IPS-NIHi7 (cell line): ENCODE results near the gene SLC13A3.

Experiments
- DNase-seq: peaks from one replicate; pipeline ENCODE4 v3.0.0; 2012; ENCODE audit warnings: mixed read lengths; ENCODE audit errors: extremely low spot score

Gene SLC13A3

GRCh38 chr20:46558511-46558959 is 92.7 kb downstream of the SLC13A3 start:
- DNase-seq: no peak

GRCh38 chr20:46557231-46557956 is 93.9 kb downstream of the SLC13A3 start:
- DNase-seq: no peak

DNA sequence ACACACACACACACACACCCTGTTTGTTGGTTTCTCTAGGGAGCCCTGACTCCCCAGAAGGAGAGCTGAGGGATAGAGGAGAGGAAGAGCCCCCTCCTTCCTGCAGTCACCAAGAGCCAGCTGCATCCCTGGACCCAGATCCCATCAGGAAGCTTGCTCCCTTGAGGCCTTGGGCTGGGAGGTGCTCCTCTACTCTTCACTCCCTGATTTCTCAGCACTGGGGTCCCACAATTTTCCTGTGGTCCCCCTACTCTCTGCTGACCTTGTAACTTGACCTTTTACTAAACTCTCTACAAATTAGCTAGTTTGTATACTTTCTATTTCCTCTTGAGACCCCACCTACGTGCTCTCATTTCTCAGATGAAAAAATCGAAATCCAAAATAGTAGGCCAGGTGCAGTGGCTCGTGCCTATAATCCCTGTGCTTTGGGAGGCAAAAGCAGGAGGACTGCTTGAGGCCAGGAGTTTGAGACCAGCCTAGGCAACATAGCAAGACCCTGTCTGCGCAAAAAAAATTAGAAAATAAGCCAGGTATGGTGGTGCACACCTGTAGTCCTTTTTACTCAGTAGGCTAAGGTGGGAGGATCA is 95.8 kb downstream of the SLC13A3 start:
- DNase-seq: no peak

GRCh38 chr20:46554828-46555227 is 96.4 kb downstream of the SLC13A3 start:
- no peak for DNase-seq

GRCh38 chr20:46553926-46554325 is 97.3 kb downstream of the SLC13A3 start:
- DNase-seq: no peak

- no peak for DNase-seq
Measured at GRCh38 chr20:46552460-46553420, 98.5 kb downstream of the SLC13A3 start.

DNA sequence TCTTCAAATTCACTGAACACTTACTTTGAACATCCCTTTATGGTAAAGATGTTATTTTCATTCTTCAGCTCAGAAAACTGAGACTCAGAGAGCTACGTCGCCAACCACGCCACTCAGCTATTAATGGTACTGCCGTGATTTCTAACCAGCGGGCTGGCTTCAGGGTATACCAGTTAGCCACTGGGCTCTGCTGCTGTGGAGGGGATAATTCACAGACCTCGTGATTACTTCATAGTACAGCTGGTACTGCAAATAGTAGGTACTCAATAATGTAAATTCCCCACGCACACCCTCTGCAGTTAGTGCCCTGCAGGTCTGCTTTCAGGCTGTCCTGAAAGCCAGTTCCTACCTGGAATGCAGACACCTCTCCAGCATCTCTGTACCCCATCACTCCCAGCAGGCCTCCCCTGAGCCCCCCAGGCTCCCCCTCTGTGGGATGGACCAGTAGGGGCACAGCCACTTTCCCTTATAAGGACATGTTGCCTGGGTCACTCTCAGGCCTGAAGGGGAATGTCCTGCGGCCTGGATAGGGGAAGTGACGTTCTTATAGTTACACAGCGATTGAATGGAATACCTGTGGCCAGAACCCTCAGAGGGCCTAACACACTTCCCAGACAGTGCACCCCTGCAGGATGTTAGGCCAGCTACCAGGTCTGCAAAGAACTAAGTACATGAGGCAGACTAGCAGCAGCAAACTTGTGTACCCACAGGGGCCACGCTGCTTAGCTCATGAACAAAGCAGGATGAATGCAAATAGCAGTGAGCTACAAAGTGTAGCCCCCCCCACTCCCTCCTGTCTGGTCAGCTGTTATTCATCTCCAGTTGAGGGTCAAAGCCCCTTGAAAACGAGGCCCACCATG is 99.5 kb downstream of the SLC13A3 start:
- no peak for DNase-seq

GRCh38 chr20:46550461-46550860 is 100.8 kb downstream of the SLC13A3 start, which contains the start of gene OCSTAMP:
OCSTAMP (minus strand) TSS chr20:46550654; CDS start chr20:46550560, 94 bp downstream.
- DNase-seq: no peak

DNA sequence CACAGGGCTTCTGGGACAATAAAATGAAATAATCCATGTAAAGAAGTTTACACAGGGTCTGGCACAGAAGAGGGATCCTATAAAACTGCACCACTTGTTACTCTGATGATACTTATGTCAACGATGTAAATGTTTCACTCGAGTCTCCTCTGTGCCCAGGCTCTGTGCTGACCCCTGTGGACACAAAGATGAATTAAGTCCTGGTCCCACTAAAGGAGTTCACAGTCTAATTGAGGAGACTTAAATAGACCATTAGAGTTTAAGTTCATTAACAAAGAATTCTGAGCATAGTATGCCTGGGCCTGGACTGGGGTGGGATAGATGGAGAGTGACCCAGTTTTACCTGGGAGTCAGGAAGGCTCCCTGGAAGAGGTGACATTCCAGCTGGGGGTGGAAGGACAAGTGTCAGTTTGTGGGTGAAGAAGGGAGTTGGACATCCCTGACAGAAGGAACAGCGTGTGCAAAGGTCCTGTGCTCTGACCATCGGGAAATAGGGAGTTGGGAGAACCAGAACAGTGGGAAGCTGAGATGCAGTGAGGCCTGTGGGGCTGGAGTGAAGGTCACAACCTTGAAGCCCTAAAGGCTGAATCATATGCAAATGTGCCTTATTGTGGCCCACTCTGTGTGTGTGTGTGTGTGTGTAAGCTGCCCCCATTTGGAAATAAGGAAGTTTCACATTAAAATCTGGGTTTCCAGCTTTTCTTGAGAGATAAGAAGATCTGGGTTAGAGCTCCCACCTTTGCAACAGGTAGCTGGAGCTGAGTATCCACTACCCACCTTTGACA is 101.9 kb downstream of the SLC13A3 start:
- no peak for DNase-seq

DNA sequence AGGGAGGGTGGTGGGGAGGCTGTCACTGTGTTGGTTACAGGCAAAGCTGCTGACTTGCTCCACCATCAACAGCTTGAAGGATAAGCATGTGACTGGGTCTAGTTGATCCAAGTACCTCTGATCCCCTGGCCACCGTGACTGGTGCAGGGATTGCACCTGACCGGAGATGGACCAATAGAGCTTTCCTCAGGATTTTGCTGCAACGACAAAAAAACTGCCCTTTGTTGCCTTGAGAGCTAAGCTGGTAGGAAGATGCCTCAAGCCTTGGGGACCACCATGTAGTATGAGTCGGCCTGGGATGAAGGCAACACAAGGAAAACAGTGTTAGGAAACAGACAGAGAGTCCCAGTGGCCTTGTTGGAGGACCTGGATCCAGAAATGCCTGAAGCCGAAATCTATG is 102.6 kb downstream of the SLC13A3 start:
- no peak for DNase-seq

GRCh38 chr20:46547995-46548394 is 103.3 kb downstream of the SLC13A3 start:
- no peak for DNase-seq

GRCh38 chr20:46546936-46547335 is 104.3 kb downstream of the SLC13A3 start:
- no peak for DNase-seq

DNA sequence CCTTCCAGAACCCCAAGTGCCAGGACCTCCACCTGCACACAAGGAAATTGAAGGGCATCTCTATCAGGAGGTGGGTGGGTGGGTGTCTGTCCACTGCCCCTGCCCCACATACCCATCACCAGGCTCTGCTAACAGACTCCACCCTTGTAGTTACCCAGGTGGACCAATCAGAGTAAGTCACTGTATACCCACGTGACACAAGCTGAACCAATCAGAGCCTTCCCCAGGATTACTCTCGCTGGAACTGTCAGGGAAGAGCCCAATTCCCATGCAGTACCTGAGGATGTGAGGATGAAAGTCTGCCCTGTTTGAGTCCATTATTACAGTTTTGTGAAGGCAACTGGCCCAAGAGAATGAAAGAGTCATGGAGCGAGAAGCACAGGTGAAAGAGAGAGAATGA is 105.0 kb downstream of the SLC13A3 start:
- DNase-seq: peak; percentile 36

DNA sequence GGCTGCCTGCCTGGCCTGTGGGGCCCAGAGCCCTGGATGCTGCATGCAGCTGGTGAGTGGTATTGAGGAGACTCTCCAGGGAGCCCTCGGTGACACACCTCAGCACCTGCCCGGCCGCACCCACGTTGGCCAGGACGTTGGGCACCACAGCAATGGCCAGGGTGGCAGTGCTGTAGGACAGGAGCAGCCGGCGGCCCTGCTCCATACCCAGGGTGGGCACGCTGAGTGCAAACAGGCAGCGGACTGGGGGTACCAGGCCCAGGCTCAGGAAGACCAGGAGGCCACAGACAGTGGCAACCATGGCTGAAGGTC is 105.5 kb downstream of the SLC13A3 start:
- DNase-seq: no peak

DNA sequence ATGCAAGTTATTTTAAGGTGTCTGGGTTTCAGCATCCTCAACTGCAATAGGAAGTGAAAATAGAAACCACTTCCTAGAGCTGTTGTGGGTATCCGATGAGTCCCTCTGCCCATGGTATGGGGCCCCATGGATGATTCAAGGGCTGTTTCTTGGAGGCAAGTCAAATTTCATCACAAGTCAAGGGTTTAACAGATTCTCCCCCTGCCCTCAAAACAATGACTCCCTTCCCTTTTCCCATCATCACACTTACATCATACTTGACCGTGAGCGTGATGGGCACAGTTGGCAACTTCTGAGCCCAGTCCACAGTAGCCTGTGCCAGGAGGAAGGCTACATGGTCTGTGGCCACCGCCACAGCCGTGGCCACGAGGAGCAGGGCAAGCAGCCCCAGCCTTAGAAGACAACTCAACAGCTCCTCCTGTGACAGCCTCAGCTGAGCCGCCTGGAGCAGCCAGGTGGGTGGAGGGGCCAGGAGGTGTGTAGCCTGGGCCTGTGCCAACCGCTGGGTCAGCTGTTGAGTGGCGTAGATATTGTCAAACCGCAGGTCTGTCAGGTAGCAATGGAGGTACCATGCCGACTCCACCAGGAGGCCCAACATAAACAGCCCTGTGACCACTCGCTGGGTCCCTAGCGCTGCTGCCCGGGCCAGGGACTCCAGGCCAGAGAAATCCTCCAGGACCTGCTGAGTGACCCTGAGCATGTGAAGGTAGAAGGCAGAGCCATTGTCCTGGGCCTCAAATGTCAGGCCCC is 106.0 kb downstream of the SLC13A3 start:
- no peak for DNase-seq

- DNase-seq: no peak
Measured at GRCh38 chr20:46544576-46544975, 106.7 kb downstream of the SLC13A3 start.

- no peak for DNase-seq
Measured at GRCh38 chr20:46543959-46544358, 107.3 kb downstream of the SLC13A3 start.

DNA sequence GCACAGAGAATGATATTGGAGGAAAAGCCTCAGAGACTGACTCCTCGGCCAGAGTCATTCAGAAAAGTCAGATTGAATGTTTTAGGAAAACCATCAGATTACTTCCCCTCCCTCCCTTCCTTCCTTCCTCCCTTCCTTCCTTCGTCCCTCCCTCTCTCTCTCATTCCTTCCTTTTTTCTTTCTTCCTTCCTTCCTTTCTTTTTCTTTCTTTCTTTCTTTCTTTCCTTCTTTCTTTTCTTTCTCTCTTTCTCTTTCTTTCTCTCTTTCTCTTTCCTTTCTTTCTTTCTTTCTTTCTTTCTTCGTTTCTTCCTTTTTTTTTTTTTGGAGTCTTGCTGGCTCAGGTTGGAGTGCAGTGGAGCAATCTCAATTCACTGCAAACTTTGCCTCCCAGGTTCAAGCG is 108.2 kb downstream of the SLC13A3 start:
- DNase-seq: no peak

GRCh38 chr20:46541229-46541935 is 109.9 kb downstream of the SLC13A3 start:
- DNase-seq: no peak
